ENCODE data around the gene PPARGC1A. TPM values are rescaled to one million over a fixed set of nuclear protein-coding genes. Genes with fewer than 3 reads are reported as not detected.

Gene PPARGC1A
- total and polyA plus RNA-seq, 10 of the 15 experiments (the other 5 are each of a cell fraction or from before 2014, with no cell fraction given) = 0.01 to 0.05 (median 0.04) TPM; not detected in 7

DNA sequence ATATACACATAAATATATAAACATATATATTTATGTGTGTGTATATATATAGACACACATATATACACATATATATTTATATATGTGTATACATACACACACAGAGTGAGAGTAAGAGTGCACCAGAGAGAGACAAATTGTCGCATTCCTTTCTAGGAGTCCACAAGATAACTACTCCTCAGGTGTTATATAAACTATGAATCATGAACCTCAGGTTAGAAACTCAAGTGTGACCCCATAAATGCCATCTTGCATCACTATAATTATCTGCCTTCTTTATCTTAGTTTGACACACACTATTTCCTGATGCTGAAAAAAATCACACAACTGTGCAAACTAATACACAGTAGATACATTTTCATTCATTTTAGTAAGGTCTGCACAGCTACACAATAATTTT, 135.2 kb downstream of the PPARGC1A start:
- no peak for ATAC-seq
- SMC1A ChIA-PET (ENCODE audit: uncharacterized antibody, unreplicated experiment) = no interaction called here
- no peaks in the 10 kb centered on the region for H3K4me1 ChIP-seq (ENCODE audit: control insufficient read depth, insufficient read depth, low read length)
- H3K4me2 ChIP-seq (ENCODE audit: control insufficient read depth, insufficient read depth) = no peak overlapping the region
- 32% methylated on average over 1 of the region's 1 CpG for WGBS (ENCODE audit: insufficient coverage, insufficient replicate concordance, low lambda C conversion rate, missing lambda C conversion rate)
- H2AFZ ChIP-seq (ENCODE audit: control insufficient read depth, low read depth, low read length) = no peak overlapping the region
- H4K20me1 ChIP-seq (ENCODE audit: control insufficient read depth, insufficient read depth) = no peaks in the 10 kb centered on the region
- RAD21 ChIA-PET (ENCODE audit: unreplicated experiment) = no interaction called here
- H3K79me2 ChIP-seq (ENCODE audit: control insufficient read depth, insufficient read depth, low read length) = no peaks in the 10 kb centered on the region
- no peaks in the 10 kb centered on the region for H3K27me3 ChIP-seq (replicated peaks in 1 of 2; ENCODE audit: control insufficient read depth in 2 of 2, insufficient read depth in 2 of 2, low read length in 1 of 2)
- in situ Hi-C loops (cut with MboI) = no loop called here
- no peak overlapping the region for H3K9ac ChIP-seq (ENCODE audit: control insufficient read depth, insufficient read depth, low read length)
- H3K9me3 ChIP-seq (replicated peaks; ENCODE audit: control insufficient read depth, insufficient read depth, low read length) = no peaks in the 10 kb centered on the region
- CTCF ChIA-PET = no interaction called here
- no peak for FAIRE-seq
- H3K36me3 ChIP-seq (ENCODE audit: control insufficient read depth in 2 of 2, insufficient read depth in 2 of 2, low read length in 1 of 2) = no peaks in the 10 kb centered on the region
- POLR2A ChIA-PET = no interaction called here
- H3K27ac ChIP-seq (ENCODE audit: control insufficient read depth, insufficient read depth) = no peak overlapping the region
- TF ChIP-seq, protein P1, sequence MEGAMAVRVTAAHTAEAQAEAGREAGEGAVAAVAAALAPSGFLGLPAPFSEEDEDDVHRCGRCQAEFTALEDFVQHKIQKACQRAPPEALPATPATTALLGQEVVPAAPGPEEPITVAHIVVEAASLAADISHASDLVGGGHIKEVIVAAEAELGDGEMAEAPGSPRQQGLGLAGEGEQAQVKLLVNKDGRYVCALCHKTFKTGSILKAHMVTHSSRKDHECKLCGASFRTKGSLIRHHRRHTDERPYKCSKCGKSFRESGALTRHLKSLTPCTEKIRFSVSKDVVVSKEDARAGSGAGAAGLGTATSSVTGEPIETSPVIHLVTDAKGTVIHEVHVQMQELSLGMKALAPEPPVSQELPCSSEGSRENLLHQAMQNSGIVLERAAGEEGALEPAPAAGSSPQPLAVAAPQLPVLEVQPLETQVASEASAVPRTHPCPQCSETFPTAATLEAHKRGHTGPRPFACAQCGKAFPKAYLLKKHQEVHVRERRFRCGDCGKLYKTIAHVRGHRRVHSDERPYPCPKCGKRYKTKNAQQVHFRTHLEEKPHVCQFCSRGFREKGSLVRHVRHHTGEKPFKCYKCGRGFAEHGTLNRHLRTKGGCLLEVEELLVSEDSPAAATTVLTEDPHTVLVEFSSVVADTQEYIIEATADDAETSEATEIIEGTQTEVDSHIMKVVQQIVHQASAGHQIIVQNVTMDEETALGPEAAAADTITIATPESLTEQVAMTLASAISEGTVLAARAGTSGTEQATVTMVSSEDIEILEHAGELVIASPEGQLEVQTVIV (IDR thresholded peaks at IDR 0.05; ENCODE audit: borderline replicate concordance, partially characterized antibody) = no peak
- TF ChIP-seq CBX5 (IDR thresholded peaks at IDR 0.05; ENCODE audit: low read depth) (no peak), IRF4 (IDR thresholded peaks at IDR 0.05; ENCODE audit: low read depth, low read length) (no peak), SMAD1 (IDR thresholded peaks at IDR 0.05; ENCODE audit: low read depth, partially characterized antibody) (no peak), KDM1A (IDR thresholded peaks at IDR 0.05; ENCODE audit: borderline replicate concordance) (no peak)
- TF ChIP-seq, protein P2, sequence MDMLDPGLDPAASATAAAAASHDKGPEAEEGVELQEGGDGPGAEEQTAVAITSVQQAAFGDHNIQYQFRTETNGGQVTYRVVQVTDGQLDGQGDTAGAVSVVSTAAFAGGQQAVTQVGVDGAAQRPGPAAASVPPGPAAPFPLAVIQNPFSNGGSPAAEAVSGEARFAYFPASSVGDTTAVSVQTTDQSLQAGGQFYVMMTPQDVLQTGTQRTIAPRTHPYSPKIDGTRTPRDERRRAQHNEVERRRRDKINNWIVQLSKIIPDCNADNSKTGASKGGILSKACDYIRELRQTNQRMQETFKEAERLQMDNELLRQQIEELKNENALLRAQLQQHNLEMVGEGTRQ (IDR thresholded peaks at IDR 0.05; ENCODE audit: borderline replicate concordance, low read depth, low read length) = no peak
- no peak for DNase-seq (ENCODE audit: low read depth, low spot score)
- intact Hi-C loops (cut with micrococcal nuclease; ENCODE audit: unreplicated experiment) = no loop called here
- BruUV-seq (replicated peaks) = no TSS peak
- H3K4me3 ChIP-seq = no peak overlapping the region
